SK-N-SH (cell line): Measurements from ENCODE around the gene SVIL. TPM values are rescaled to one million over a fixed set of nuclear protein-coding genes. Genes with fewer than 3 reads are reported as not detected.

Source experiments
- CTCF ChIA-PET: fragments of 300-600, 350-600 bp; formaldehyde crosslinking; extraction: SDS; loops from one replicate; lab custom pipeline; 2021; lab: Yijun Ruan, JAX
- POLR2A ChIA-PET: fragments of 350-600 bp; sonication (Branson Sonifier 250); formaldehyde crosslinking; extraction: SDS; loops from one replicate; lab custom pipeline; 2020; ENCODE audit warnings: antibody characterized with exemption, inconsistent platforms; lab: Yijun Ruan, JAX
- DNase-seq: peaks from one replicate; pipeline ENCODE4 v3.0.0; 2012
- H2AFZ ChIP-seq: fragments of 200-600 bp; sonication (generic); 2 replicates; pipeline ENCODE4 v1.8.1; 2016; ENCODE audit warnings: antibody characterized with exemption, mild to moderate bottlenecking, low read depth
- H3F3A ChIP-seq: fragments of 200-600 bp; sonication (generic); replicated peaks from 2 replicates; pipeline ENCODE3; 2016; ENCODE audit warnings: antibody characterized with exemption, mild to moderate bottlenecking; ENCODE audit not compliant: insufficient read depth
- H3K27ac ChIP-seq, 2 experiments: fragments of 200-500 bp in 1 of 2; fragments of 200-600 bp in 1 of 2; sonication (Bioruptor generic) in 1 of 2; sonication (generic), shearing (Covaris generic) in 1 of 2; 2 replicates each; pipeline versions ENCODE4 v1.5.1 to v1.6.1; 2014 to 2016; ENCODE audit warnings: low read depth in 2 of 2, inconsistent platforms in 1 of 2, low read length in 1 of 2, mild to moderate bottlenecking in 1 of 2, mixed read lengths in 1 of 2
- H3K27me3 ChIP-seq: fragments of 200-600 bp; sonication (generic), shearing (Covaris generic); 2 replicates; pipeline ENCODE4 v1.6.1; 2016; ENCODE audit warnings: mixed run types; ENCODE audit not compliant: insufficient read depth
- H3K36me3 ChIP-seq, 2 experiments: fragments of 200-500 bp in 1 of 2; fragments of 200-600 bp in 1 of 2; sonication (Bioruptor generic) in 1 of 2; sonication (generic) in 1 of 2; replicated peaks in 1 of 2; 2 replicates each; pipeline versions ENCODE3 to v1.5.1; 2014 to 2016; ENCODE audit warnings: low read length in 1 of 2, mild to moderate bottlenecking in 1 of 2; ENCODE audit not compliant: insufficient read depth in 2 of 2, control insufficient read depth in 1 of 2
- H3K4me1 ChIP-seq, 2 experiments: fragments of 200-500 bp in 1 of 2; fragments of 200-600 bp in 1 of 2; sonication (Bioruptor generic) in 1 of 2; sonication (generic), shearing (Covaris generic) in 1 of 2; 2 replicates each; pipeline versions ENCODE4 v1.5.1 to v1.6.1; 2014 to 2016; ENCODE audit warnings: low read depth in 1 of 2, low read length in 1 of 2, mixed run types in 1 of 2; ENCODE audit not compliant: insufficient read depth in 2 of 2, control insufficient read depth in 1 of 2
- H3K4me2 ChIP-seq: fragments of 200-600 bp; sonication (generic), shearing (Covaris generic); 2 replicates; pipeline ENCODE4 v1.6.1; 2017; ENCODE audit warnings: mixed run types
- H3K4me3 ChIP-seq, 2 experiments: fragments of 200-500 bp in 1 of 2; fragments of 200-600 bp in 1 of 2; sonication (Bioruptor generic) in 1 of 2; sonication (generic), shearing (Covaris generic) in 1 of 2; 2 replicates each; pipeline versions ENCODE4 v1.5.1 to v1.8.1; 2014 to 2016; ENCODE audit warnings: low read depth in 2 of 2, inconsistent platforms in 1 of 2, low read length in 1 of 2, mild to moderate bottlenecking in 1 of 2, mixed read lengths in 1 of 2, moderate library complexity in 1 of 2
- H3K79me2 ChIP-seq: fragments of 200-600 bp; sonication (generic); 2 replicates; pipeline ENCODE4 v1.8.1; 2017; ENCODE audit warnings: mild to moderate bottlenecking; ENCODE audit not compliant: insufficient read depth
- H3K9ac ChIP-seq: fragments of 200-600 bp; sonication (generic); 2 replicates; pipeline ENCODE4 v1.6.1; 2017; ENCODE audit warnings: mixed run types
- H3K9me2 ChIP-seq: fragments of 200-600 bp; sonication (generic); 2 replicates; pipeline ENCODE4 v1.6.1; 2017; ENCODE audit warnings: mixed run types
- H3K9me3 ChIP-seq: fragments of 200-600 bp; sonication (generic); 2 replicates; pipeline ENCODE4 v1.6.1; 2017; ENCODE audit warnings: mixed run types, mild to moderate bottlenecking, moderate library complexity
- H4K20me1 ChIP-seq: fragments of 200-600 bp; sonication (generic); 2 replicates; pipeline ENCODE4 v1.6.1; 2017; ENCODE audit warnings: mild to moderate bottlenecking, mixed run types; ENCODE audit not compliant: insufficient read depth
- CHD2 ChIP-seq: fragments of 150-350 bp; IDR thresholded peaks from 2 replicates; pipeline ENCODE4 v1.6.1; 2018; ENCODE audit warnings: low read length; ENCODE audit not compliant: partially characterized antibody
- CTCF ChIP-seq: fragments of 200-600 bp; sonication (generic); IDR thresholded peaks from 2 replicates; pipeline ENCODE4 v1.6.1; 2017; ENCODE audit warnings: antibody characterized with exemption, mild to moderate bottlenecking, moderate library complexity
- ELF1 ChIP-seq: IDR thresholded peaks from 2 replicates; pipeline ENCODE4 v1.4.0; 2012
- EP300 ChIP-seq, 2 experiments: IDR thresholded peaks; 2 replicates each; pipeline versions ENCODE4 v1.4.0 to v1.6.1; 2012; ENCODE audit warnings: borderline replicate concordance in 1 of 2, low read depth in 1 of 2, low read length in 1 of 2
- EZH2phosphoT487 ChIP-seq: fragments of 200-600 bp; sonication (generic); IDR thresholded peaks from 2 replicates; pipeline ENCODE4 v1.6.1; 2017; ENCODE audit warnings: low read depth, mixed run types, mild to moderate bottlenecking, antibody characterized with exemption, moderate library complexity, borderline replicate concordance
- FOSL2 ChIP-seq: IDR thresholded peaks from 2 replicates; pipeline ENCODE4 v1.4.0; 2012; ENCODE audit warnings: low read depth, mild to moderate bottlenecking, moderate library complexity, borderline replicate concordance
- FOXJ3 ChIP-seq: sonication (generic); formaldehyde crosslinking; IDR thresholded peaks from 2 replicates; pipeline ENCODE4 v1.5.1; 2020; ENCODE audit warnings: mild to moderate bottlenecking, missing genetic modification reagents
- GABPA ChIP-seq: IDR thresholded peaks from 2 replicates; pipeline ENCODE4 v1.4.0; 2012; ENCODE audit warnings: low read depth, mild to moderate bottlenecking
- GATA2 ChIP-seq: sonication (generic); formaldehyde crosslinking; IDR thresholded peaks from 2 replicates; pipeline ENCODE4 v1.5.0; 2020; ENCODE audit warnings: mild to moderate bottlenecking, missing genetic modification reagents
- JUND ChIP-seq: IDR thresholded peaks from 2 replicates; pipeline ENCODE4 v1.4.0; 2012
- MEF2A ChIP-seq: IDR thresholded peaks from 2 replicates; pipeline ENCODE4 v1.4.0; 2012; ENCODE audit warnings: low read depth, borderline replicate concordance
- NRF1 ChIP-seq: IDR thresholded peaks from 2 replicates; pipeline ENCODE4 v1.6.1; 2012; ENCODE audit warnings: low read depth, mild to moderate bottlenecking, low read length
- PBX3 ChIP-seq: IDR thresholded peaks from 2 replicates; pipeline ENCODE4; 2012
- RAD21 ChIP-seq: IDR thresholded peaks from 2 replicates; pipeline ENCODE4 v1.6.1; 2012; ENCODE audit warnings: mild to moderate bottlenecking, low read length
- RXRA ChIP-seq: IDR thresholded peaks from 2 replicates; pipeline ENCODE4 v1.4.0; 2012; ENCODE audit warnings: low read depth, mild to moderate bottlenecking, borderline replicate concordance
- TAF1 ChIP-seq: IDR thresholded peaks from 2 replicates; pipeline ENCODE4 v1.6.1; 2012; ENCODE audit warnings: low read depth, mild to moderate bottlenecking, low read length, moderate library complexity, borderline replicate concordance
- USF2 ChIP-seq: fragments of 150-350 bp; IDR thresholded peaks from 2 replicates; pipeline ENCODE4 v1.6.1; 2017; ENCODE audit warnings: antibody characterized with exemption, low read length, low read depth, borderline replicate concordance
- YY1 ChIP-seq: IDR thresholded peaks from 2 replicates; pipeline ENCODE4 v1.4.0; 2012; ENCODE audit warnings: low read depth, mild to moderate bottlenecking
- WGBS: methylation state at CpG from one replicate; pipeline ENCODE4 v1.1.6; 2017; ENCODE audit warnings: low lambda C conversion rate; 5-methylcytosine and 5-hydroxymethylcytosine counted together
- polyA plus RNA-seq, 3 experiments: library from polyadenylated mRNA; depleted of rRNA; stranded (reverse); fragments of >200 nt; gene quantifications; 2 replicates each; pipeline ENCODE4 v1.2.3, GENCODE V29; 2012

SVIL gene
- polyA plus RNA-seq, 1 of the 3 experiments (the other 2 are of a cell fraction), result 48.7 TPM

GRCh38 chr10:29617880-29618340 is 16.9 kb downstream of the SVIL start:
- H3K9ac ChIP-seq, result no peak overlapping the region
- TF ChIP-seq GATA2 (CRISPR knock-in tag) (peak; percentile 17; the same call in 1 of the 2 replicates), JUND (no peak)
- H3K79me2 ChIP-seq, result peaks cover 81% of the 10 kb centered on the region
- H3K36me3 ChIP-seq, result peaks cover 0 to 5% of the 10 kb centered on the region in 2 experiments
- peak overlapping the region; percentile 58 to 67; a peak in 2 of 4 replicates for H3K27ac ChIP-seq
- H3F3A ChIP-seq, result peaks cover 7% of the 10 kb centered on the region
- no peak overlapping the region for H3K4me3 ChIP-seq
- H3K27me3 ChIP-seq, result no peaks in the 10 kb centered on the region
- ChIA-PET CTCF (interaction anchor here (0.8 to 2.7 kb wide), 3 partner anchors 11 to 25 kb away, joined by 3 to 11 read pairs (median 4); no protein-coding TSS in a partner anchor), POLR2A (no interaction called here)
- no peaks in the 10 kb centered on the region for H3K9me3 ChIP-seq
- H3K4me2 ChIP-seq, result no peak overlapping the region
- peaks cover 17 to 36% of the 10 kb centered on the region in 2 experiments for H3K4me1 ChIP-seq
- DNase-seq, result peak; percentile 39
- H3K9me2 ChIP-seq, result no peaks in the 10 kb centered on the region
- 83% methylated on average over 8 of the region's 8 CpGs for WGBS
- no peak overlapping the region for H2AFZ ChIP-seq
- H4K20me1 ChIP-seq, result peaks cover 90% of the 10 kb centered on the region

GRCh38 chr10:29616542-29616941 is 18.2 kb downstream of the SVIL start:
- H3K79me2 ChIP-seq, result peaks cover 84% of the 10 kb centered on the region
- H3K9ac ChIP-seq, result no peak overlapping the region
- no peaks in the 10 kb centered on the region for H3K9me3 ChIP-seq
- peaks cover 87% of the 10 kb centered on the region for H4K20me1 ChIP-seq
- TF ChIP-seq CTCF (no peak), MEF2A (no peak), EZH2phosphoT487 (no peak), NRF1 (no peak), GABPA (no peak), FOSL2 (no peak), ELF1 (no peak), FOXJ3 (no peak), TAF1 (no peak), YY1 (no peak), USF2 (no peak), PBX3 (no peak), RXRA (no peak), JUND (no peak), CHD2 (no peak), EP300 (IDR thresholded peaks at IDR 0.05; ENCODE audit: borderline replicate concordance in 1 of 2, low read depth in 1 of 2, low read length in 1 of 2) (no peak), RAD21 (no peak)
- H3K4me2 ChIP-seq, result no peak overlapping the region
- peaks cover 7% of the 10 kb centered on the region for H3F3A ChIP-seq
- no peaks in the 10 kb centered on the region for H3K27me3 ChIP-seq
- no peaks in the 10 kb centered on the region for H3K9me2 ChIP-seq
- ChIA-PET CTCF (interaction anchor here (1.0 to 1.5 kb wide), 2 partner anchors 25 to 27 kb away, joined by 4 read pairs; no protein-coding TSS in a partner anchor), POLR2A (no interaction called here)
- 95% methylated on average over 3 of the region's 6 CpGs for WGBS
- peaks cover 14 to 36% of the 10 kb centered on the region in 2 experiments for H3K4me1 ChIP-seq
- H2AFZ ChIP-seq, result no peak overlapping the region
- H3K4me3 ChIP-seq, result no peak overlapping the region
- H3K36me3 ChIP-seq, result peaks cover 0 to 11% of the 10 kb centered on the region in 2 experiments
- DNase-seq, result no peak
- H3K27ac ChIP-seq, result no peak overlapping the region
